ENCODE measurements around the gene STARD3NL. TPM values are rescaled to one million over a fixed set of nuclear protein-coding genes. Genes with fewer than 3 reads are reported as not detected.
"Not testable (repeated sequence)": the region's sequence is repeated elsewhere in the genome, so short reads cannot be mapped to it uniquely, and the experiment has no call there.

Gene STARD3NL
- polyA plus RNA-seq, 3 donors = 59.6 to 67.1 (median 61.6) TPM

DNA sequence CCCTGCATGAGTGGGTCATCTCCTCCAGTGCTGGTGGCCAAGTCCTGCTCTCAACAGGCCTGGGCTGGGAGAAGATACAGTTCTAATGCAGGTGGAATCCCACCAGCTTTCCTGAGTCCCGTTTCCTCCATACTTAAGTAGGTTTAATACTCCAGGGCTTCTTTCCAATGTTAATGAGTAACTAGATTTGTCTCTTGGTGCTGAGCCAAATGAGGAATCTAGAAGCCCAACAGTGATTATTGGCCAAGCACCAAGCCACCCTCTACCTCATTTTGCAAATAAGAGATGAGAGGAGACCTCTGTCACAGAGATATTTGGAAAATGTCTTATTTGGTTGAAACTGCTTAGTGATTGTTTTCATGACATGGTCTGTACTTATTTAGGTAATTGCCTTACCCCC lies 37.1 kb downstream of the STARD3NL start:
- DNase-seq = no peak

DNA sequence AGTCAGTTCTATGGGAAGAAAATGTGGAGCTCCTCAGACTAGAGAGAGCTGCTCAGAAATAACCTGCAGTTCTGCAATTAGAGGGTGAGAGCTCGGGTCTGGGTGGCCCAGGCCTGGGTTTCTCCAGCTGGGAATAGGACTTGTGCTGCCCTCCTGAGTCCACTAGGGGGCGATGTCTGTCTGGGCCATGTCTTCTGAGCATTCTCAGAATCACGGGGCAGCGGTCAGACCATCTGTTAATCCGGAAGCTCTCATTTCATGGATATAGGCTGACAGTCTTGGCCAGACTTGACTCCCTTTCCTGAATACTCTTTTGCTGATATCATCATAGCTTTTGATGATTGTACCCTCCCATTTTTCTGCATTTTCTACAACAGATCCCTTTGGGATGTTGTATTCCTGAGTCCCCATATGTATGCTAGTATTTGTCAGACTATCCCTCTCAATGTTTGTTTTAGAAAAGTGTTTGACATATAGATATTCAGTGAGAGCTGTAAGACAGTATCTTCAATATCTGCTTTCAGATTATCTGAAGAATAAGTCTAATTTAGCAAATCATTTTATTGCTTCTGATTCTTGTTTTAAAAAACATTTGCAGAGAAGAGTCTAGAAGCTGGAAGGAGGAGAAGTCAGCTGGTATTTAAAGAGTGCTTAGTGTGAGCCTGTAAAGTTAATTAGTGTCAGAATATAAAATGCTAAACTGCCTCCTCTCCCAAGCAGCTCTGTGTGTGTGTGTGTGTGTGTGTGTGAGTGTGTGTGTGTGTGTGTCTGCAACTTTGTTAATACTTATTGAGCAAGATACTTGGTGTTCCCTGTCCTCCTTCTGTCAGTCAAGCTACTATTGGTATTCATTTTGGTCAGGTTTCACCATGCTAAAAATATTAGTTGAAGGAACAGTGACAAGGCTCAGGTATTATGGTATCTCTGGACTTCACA lies 38.0 kb downstream of the STARD3NL start:
- DNase-seq = peak; percentile 86

DNA sequence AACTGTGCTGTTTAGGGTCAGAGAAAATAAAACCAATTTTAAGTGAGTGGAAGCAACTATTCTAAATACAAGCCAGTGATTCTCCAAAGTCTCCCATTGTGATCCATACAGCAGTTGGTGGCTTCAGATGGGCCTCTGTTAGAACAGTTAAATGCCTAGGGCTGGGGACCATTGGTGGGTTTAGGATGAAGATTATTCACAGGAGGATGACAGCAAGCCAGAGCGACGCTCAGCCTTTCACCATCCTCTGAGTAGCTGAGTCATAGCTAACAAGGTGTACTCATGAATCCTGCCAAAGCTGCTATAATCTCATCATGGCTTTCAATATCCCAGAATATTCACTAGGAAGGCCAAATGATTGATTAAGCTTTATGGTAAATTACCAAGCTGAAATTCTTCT lies 39.6 kb downstream of the STARD3NL start:
- no peak for DNase-seq

DNA sequence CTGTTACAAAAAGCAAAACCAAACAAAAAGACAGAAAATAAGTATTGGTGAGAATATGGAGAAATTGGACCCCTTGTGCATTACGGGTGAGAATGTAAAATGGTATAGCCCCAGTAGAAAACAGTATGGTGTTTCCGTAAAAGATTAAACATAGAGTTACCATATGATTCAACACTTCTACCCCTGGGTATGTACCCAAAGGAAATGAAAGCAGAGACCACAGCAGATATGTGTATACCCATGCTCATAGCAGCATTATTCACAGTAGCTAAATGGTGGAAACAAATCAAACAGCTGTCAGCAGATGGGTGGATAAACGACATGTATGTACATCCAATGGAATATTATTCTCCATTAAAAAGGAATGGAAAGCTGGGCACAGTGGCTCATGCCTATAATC lies 42.4 kb downstream of the STARD3NL start:
- no peak for DNase-seq

DNA sequence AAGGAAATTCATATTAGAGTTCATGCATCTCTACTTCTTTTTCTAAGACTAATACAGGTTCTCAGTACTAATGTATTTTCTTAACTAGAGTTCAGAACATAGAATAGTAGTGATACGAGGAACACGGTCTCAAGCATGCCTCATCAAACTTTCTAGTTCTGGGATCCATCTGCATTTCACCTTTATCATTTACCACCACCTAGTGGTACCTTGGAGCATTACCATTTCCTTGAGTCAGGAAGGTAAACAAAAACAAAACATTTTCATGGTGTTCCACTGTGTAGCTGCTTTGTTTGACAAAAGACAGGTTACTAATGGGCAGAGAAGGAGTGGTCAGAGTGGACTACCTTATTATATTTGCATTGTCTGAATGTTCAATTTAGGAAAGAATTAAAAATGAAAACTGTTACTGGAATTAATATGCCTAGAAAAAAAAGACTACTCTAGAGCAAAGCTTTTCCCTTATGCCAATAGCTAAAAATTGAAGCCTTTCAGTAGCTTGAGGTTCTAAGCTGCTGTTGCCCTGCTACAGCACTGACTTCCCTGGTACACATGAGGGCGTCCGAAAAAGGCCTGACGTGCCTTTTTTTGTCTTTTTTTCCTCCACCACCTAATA lies 44.5 kb downstream of the STARD3NL start:
- peak; percentile 53 for DNase-seq

DNA sequence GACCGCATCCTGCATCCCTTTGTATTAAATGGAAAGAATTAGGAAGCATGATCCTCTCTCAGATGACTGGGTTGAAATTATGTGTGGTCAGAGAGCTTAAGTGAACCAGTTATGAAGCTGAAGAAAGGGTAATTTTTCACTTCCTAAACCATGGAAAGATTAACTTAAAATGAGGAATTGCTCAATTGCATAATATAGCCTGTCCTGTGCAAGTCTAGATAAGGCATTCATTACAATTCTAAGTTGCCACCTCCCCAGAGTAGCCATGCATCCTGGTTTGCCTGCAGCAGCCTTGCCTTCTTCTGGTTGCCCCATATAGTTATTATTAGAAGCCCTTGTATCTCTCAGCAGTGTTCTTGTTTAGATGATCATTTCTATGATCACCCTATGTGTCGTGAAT lies 45.3 kb downstream of the STARD3NL start:
- DNase-seq = no peak

DNA sequence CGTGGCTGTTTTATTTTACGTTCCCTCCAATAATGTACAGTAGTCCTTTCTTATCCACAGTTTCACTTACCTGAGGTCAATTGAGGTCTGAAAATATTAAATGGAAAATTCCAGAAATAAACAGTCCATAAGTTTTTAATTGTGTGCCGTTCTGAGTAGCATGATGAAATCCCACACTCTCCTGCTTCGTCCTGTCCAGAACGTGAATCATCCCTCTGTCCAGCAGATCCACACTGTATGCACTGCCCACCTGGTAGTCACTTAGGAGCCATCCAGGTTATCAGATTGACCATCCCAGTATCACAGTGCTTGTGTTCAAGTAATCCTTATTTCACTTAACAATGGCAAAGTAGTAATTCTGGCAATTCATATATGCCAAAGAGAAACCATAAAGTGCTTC lies 46.3 kb downstream of the STARD3NL start:
- no peak for DNase-seq

DNA sequence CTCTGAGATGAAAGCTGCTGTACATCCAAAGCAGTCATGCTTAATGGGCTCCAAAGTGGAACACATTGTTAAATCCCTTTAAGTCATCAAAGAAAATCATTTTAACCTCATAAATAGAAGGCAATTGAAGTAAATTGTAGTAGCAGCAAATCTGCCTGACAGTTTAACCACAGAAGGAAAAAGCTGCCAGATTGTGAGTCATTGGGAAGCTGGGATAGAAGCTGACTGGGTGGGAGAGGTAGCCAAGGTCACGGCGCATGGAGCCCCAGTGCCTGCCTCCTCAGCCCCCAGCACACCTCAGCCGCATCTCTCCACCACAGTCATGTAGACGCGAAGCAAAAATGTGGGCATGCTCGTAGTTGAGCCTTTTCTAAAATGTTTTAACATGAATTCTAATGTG lies 51.3 kb downstream of the STARD3NL start:
- DNase-seq = no peak

DNA sequence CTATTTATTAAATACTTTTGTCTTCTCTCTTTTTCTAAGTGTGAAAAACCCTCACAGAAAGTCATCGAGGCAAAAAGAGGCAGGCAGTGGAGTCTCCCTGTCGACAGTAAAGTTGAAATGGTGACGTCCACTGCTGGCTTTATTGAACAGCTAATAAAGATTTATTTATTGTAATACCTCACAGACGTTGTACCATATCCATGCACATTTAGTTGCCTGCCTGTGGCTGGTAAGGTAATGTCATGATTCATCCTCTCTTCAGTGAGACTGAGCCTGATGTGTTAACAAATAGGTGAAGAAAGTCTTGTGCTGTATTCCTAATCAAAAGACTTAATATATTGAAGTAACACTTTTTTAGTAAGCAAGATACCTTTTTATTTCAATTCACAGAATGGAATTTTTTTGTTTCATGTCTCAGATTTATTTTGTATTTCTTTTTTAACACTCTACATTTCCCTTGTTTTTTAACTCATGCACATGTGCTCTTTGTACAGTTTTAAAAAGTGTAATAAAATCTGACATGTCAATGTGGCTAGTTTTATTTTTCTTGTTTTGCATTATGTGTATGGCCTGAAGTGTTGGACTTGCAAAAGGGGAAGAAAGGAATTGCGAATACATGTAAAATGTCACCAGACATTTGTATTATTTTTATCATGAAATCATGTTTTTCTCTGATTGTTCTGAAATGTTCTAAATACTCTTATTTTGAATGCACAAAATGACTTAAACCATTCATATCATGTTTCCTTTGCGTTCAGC lies 52.0 kb downstream of the STARD3NL start:
- no peak for DNase-seq

DNA sequence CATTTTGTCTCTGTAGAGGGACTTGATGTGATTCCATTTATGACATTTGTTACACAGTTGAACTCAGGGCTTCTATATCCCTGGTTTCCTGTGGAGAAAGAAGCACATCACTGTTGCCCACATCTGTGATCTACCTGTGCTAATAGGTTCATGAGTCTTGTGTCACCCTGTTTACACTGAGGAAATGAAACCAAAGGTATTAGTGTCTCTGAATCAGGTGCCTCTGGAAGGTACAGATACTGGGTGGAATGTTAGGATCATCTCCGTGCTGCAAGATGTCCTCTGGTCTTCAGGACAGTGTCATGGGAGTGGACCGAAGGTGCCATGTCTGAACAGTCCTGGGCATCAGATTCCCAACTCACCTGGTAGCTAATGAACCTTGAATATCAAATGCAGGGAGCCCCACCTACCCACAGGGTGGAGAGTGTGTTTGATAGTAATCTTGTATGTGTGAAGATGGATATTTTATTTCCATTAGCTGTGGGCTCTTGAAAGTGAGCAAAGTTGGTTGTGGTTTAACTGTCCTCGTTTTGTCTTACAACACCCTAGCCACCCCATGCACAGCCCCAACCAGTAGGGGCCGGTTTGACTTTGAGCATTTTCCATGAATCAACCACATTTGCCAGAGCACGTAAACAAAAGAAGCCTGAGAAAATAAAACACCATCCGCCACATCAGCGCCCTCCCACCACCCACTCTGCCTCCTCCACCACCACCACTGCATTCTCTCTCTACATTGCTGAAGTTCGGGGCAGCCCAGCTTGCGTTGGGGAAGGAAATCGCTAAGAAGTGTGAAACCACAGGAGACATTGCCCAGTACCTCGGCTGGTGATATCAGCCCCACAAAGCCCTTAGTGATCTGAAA lies 54.7 kb downstream of the STARD3NL start:
- no peak for DNase-seq

DNA sequence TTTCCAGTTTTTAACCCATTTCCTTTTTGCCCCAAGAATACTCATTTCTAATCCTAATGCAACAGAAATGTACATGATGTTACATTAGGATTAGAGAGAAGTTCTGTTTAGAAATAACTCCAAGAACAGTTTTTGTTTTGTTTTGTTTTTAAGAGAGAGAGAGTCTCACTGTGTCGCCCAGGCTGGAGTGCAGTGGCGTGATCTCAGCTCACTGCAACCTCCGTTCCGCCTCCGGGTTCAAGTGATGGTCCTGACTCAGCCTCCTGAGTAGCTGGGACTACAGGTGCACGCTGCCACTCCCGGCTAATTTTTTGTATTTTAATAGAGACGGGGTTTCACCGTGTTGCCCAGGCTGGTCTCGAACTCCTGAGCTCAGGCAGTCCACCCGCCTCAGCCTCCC lies 56.7 kb downstream of the STARD3NL start:
- DNase-seq = not testable (repeated sequence)

DNA sequence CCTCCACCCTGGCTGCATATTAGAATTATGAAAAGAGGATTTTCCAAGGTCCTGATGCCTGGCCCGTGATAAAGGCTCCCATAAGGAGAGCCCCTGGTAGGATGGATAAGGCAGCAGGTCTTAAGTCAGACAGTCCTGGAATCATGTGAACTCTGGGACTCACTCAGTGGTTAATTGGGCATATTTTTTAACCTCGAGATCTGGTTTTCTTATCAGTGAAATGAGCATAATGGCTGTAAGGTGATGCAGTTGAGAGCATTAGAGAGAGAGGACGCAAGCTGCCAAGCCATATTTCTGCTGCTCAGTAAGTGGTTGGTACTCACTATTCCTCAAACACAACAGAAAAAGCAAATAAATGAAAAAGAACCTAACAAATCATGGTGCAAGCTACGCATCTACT lies 57.6 kb downstream of the STARD3NL start:
- DNase-seq = no peak

DNA sequence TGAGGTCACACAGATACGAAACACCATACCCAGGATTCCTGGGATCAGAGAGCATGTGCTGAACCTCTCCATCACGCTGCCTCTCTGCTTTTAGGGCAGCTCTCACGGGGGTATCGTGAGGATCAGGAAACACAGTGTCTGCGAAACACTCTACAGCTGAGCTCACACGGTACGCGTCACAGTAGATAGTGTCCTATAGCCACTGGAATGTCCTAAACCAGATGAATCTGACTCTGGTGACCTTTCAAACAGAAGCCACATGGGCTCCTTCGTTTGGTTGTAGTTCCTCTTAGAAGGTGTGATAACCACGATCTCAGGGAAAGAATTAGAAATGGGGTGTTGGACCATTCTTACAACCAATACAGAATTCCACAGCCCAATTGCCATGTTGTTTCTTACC lies 61.1 kb downstream of the STARD3NL start:
- not testable (repeated sequence) for DNase-seq

DNA sequence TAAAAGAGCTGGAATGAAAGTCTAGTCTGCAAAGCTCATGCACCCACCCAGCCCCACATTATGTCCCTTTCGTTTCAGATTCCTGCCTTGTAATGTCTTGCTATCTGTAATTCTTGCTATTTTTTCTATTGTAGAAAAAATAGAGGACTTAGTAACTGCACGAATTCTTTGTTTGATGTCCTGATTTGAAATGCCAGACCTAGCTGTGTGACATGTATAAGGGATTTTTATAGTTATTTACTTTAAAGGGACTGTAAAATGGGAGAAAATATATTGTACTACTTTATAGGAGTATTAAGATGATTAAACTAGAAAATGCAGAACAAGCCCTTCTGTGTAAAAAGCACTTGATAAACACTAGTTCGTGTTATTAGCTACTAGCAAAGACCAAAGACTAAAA lies 63.0 kb downstream of the STARD3NL start:
- DNase-seq = no peak

DNA sequence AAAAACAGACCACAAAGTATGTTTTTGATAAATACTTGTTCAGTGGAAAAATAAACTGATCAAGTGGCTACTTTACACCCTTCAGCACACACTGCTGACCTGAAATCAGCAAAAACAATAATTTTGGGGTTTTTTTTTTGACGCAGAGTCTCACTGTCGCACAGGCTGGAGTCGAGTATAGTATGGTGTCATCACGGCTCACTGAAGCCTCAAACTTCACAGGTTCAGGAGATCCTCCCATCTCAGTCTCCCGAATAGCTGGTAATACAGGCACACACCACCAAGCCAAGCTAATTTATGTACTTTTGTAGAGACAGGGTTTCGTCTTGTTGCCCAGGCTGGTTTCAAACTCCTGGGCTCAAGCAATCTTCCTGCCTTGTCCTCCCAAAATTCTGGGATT lies 64.8 kb downstream of the STARD3NL start:
- no peak for DNase-seq

DNA sequence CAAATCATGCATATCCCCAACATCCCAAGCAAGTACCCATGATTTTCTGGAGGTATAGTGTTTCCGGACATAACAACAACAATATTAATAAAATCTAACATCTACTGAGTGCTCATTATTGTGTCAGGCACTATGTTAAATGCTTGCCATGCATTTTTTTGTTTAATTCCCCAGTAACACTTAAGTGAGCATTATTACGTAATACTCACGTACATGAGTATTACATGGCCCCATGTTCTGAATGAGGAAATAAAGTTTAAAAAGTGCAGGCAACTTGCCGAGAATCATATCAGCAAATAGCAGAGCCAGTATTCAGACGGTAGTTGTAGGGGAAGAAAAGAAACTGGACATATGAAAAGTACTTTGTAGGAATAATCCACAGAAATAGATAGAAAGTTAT lies 65.3 kb downstream of the STARD3NL start:
- DNase-seq = not testable (repeated sequence)

DNA sequence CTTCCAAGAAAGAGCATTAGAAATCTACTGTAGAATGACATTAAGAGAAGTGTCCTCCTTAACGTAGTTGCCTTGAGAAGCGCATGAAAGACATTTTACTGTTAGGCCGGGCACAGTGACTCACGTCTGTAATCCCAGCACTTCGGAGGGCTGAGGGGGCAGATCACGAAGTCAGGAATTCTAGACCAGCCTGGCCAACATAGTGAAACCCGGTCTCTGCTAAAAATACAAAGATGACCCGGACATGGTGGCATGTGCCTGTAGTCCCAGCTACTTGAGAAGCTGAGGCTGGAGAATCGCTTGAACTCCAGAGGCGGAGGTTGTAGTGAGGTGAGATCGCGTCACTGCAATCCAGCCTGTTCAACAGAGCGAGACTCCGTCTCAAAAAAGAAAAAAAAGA lies 66.5 kb downstream of the STARD3NL start:
- no peak for DNase-seq

DNA sequence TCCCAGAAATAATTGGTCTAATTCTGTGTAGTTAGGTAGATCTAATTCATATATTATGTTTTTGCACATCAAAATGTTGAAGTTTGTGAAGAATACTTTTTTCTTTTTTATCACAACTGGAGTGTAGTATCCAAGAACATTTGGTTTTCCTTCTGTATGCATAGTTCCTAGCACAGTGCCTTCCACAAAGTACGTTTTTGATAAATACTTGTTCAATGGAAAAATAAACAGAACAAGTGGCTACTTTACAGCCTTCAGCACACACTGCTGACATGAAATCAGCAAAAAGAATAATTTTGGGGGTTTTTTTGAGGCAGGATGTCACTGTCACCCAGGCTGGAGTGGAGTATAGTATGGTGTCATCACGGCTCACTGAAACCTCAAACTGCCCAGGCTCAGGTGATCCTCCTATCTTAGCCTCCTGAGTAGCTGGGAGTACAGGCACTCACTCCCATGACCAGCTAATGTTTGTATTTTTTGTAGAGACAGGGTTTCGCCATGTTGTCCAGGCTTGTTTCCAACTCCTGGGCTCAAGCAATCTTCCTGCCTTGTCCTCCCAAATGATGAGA lies 67.4 kb downstream of the STARD3NL start:
- no peak for DNase-seq

DNA sequence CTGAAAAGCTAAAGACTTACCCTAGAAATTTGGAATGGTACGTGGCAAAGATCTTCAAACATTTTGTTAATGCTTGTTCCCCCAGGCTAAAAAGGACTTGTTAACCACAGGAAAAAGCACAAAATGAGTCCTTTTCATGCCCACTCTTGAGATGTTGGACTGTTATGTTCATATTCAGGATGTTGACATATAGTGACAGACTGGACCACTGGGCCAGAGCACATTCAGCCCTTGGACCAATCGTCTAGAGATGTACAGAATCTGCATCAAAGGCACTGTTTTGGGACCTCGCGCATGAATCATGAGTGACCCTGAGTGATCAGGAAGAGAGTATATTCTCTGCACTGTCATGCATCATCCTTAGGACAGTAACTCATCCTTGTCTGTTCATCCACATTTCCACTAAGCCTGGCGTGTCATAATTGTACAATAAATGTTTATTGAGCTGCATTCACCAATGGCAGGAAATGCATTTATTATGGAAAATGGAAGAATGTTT lies 70.1 kb downstream of the STARD3NL start:
- no peak for DNase-seq

DNA sequence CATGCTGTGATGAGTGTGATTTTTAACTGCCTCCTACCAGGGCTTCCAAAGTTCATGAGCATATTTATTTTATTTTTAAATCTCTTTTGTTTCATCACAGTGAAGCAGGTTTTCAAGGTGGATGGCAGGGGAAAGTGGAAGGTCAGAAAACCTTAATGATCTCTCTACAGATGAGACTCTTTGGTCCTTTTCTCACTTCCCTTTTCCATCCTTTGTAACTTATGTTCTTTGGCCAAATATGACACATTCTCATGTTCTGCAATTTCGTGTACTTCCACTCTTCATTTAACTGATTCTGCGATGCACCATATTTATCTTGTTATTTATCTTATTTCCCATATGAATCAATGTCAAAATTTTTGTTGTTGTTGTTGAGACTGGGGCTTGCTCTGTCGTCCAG lies 71.8 kb downstream of the STARD3NL start:
- DNase-seq = not testable (repeated sequence)

DNA sequence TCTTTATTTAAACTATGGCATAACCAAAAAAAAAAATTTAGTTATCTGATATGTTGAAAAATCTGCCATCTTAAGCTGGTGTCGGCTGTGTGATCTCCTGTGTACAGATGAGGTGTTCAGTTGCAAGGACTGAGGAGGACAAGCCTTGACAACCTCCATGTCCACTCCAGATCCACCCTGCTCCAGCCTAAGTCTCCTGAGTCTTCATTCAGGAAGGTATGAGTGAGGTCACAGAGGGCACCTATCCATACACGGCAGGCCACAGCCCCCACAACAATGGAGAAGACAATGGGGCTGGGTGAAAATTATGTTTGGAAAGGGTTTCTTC lies 79.3 kb downstream of the STARD3NL start:
- DNase-seq = no peak
